Measurements from ENCODE around the gene ZNHIT6.

DNA sequence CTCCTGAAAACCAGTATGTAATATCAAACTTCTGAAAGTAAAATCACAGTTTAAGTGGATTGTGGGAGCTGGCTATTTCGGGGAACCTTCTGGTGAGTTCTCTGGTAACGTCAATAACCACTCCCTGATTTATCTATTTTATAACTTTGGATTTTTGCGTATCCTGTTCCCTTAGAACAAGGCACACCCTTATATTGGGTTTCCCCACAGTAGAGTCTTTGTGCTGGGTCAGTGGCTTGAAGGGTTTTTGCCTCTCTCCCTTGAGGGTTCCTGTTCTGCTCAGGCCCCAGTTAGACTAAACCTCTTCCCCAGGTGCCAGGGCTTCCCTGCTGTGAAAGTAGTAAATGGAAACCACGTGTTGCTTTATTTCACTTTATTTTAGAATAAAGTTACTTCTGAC lies 106.3 kb downstream of the ZNHIT6 start:
- TF ChIP-seq, protein P1, sequence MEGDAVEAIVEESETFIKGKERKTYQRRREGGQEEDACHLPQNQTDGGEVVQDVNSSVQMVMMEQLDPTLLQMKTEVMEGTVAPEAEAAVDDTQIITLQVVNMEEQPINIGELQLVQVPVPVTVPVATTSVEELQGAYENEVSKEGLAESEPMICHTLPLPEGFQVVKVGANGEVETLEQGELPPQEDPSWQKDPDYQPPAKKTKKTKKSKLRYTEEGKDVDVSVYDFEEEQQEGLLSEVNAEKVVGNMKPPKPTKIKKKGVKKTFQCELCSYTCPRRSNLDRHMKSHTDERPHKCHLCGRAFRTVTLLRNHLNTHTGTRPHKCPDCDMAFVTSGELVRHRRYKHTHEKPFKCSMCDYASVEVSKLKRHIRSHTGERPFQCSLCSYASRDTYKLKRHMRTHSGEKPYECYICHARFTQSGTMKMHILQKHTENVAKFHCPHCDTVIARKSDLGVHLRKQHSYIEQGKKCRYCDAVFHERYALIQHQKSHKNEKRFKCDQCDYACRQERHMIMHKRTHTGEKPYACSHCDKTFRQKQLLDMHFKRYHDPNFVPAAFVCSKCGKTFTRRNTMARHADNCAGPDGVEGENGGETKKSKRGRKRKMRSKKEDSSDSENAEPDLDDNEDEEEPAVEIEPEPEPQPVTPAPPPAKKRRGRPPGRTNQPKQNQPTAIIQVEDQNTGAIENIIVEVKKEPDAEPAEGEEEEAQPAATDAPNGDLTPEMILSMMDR (IDR thresholded peaks at IDR 0.05), result no peak
- no peak for TF ChIP-seq EZH2 (IDR thresholded peaks at IDR 0.05; ENCODE audit: borderline replicate concordance, insufficient read depth, low read depth, low read length, poor library complexity, severe bottlenecking)

Data from B cell (primary cell).